Fibroblast of mammary gland (primary cell): Measurements from ENCODE around the gene AEN.

Source experiments
- DNase-seq: peaks from one replicate; pipeline ENCODE4 v3.0.0-alpha.2; 2010; ENCODE audit warnings: low read depth
- H3K4me3 ChIP-seq: 2 replicates; pipeline ENCODE4 v1.5.1; 2011; ENCODE audit warnings: low read depth, mild to moderate bottlenecking, low read length, moderate library complexity; ENCODE audit not compliant: control insufficient read depth
- CTCF ChIP-seq: conservative IDR thresholded peaks from 2 replicates; pipeline ENCODE4 v1.5.1; 2011; ENCODE audit warnings: low read depth, low read length, inconsistent platforms; ENCODE audit not compliant: control insufficient read depth, insufficient read depth

AEN gene

GRCh38 chr15:88649753-88650551 lies 28.8 kb downstream of the AEN start:
- H3K4me3 ChIP-seq = no peak overlapping the region
- no peak for TF ChIP-seq CTCF
- no peak for DNase-seq

- no peak for TF ChIP-seq CTCF
- no peak for DNase-seq
- no peak overlapping the region for H3K4me3 ChIP-seq
Observed at GRCh38 chr15:88650556-88650955, 29.4 kb downstream of the AEN start.

GRCh38 chr15:88651136-88651732 lies 30.1 kb downstream of the AEN start:
- H3K4me3 ChIP-seq = no peak overlapping the region
- DNase-seq = no peak
- TF ChIP-seq CTCF = no peak

DNA sequence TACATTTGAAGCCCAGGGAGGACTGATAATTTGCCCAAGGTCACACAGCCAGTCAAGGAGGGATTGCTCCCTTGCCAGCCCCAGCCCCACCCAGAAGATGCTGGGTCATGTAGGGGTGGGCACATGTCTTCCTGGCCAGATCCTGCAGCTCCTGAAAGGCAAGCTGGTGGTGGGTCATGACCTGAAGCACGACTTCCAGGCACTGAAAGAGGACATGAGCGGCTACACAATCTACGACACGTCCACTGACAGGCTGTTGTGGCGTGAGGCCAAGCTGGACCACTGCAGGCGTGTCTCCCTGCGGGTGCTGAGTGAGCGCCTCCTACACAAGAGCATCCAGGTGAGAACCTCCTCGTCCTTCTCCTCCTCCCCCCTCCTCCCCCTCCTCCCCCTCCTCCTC lies 30.8 kb downstream of the AEN start:
- no peak for TF ChIP-seq CTCF
- no peak for DNase-seq
- no peak overlapping the region for H3K4me3 ChIP-seq

GRCh38 chr15:88652456-88653199 lies 31.5 kb downstream of the AEN start:
- DNase-seq = no peak

More at GRCh38 chr15:88652456-88653199, 31.5 kb downstream of the AEN start:
- TF ChIP-seq CTCF = no peak
- H3K4me3 ChIP-seq = no peak overlapping the region
